Fibroblast of lung (primary cell): ENCODE data around the gene MDFIC.

Experiments used
- EZH2 ChIP-seq: IDR thresholded peaks from 2 replicates; pipeline ENCODE4 v1.5.1; 2012; ENCODE audit warnings: low read length, control low read depth, mild to moderate bottlenecking; ENCODE audit errors: missing control alignments
- TF ChIP-seq, protein P1 (sequence below), 2 donors: IDR thresholded peaks in 1 of 2; conservative IDR thresholded peaks in 1 of 2; 1 replicate in 1 of 2; 2 replicates in 1 of 2; pipeline ENCODE4 v1.5.1; 2011 to 2012; ENCODE audit warnings: low read length in 2 of 2, control low read depth in 1 of 2, inconsistent platforms in 1 of 2, low read depth in 1 of 2, mild to moderate bottlenecking in 1 of 2

GRCh38 chr7:114889646-114890285, 32.1 kb upstream of the MDFIC start:
- TF ChIP-seq, protein P1, sequence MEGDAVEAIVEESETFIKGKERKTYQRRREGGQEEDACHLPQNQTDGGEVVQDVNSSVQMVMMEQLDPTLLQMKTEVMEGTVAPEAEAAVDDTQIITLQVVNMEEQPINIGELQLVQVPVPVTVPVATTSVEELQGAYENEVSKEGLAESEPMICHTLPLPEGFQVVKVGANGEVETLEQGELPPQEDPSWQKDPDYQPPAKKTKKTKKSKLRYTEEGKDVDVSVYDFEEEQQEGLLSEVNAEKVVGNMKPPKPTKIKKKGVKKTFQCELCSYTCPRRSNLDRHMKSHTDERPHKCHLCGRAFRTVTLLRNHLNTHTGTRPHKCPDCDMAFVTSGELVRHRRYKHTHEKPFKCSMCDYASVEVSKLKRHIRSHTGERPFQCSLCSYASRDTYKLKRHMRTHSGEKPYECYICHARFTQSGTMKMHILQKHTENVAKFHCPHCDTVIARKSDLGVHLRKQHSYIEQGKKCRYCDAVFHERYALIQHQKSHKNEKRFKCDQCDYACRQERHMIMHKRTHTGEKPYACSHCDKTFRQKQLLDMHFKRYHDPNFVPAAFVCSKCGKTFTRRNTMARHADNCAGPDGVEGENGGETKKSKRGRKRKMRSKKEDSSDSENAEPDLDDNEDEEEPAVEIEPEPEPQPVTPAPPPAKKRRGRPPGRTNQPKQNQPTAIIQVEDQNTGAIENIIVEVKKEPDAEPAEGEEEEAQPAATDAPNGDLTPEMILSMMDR (conservative IDR thresholded peaks at IDR 0.05 in 1 of 2, IDR thresholded peaks at IDR 0.05 in 1 of 2; ENCODE audit: low read depth in 1 of 2, low read length in 2 of 2): no peak
- no peak for TF ChIP-seq EZH2
